GM23248 (cell line): ENCODE results near the gene RPRD2.

Experiments
- EZH2 ChIP-seq: fragments of 200-600 bp; sonication (generic); IDR thresholded peaks from 2 replicates; pipeline ENCODE4 v1.6.1; 2018; ENCODE audit warnings: antibody characterized with exemption, mild to moderate bottlenecking; ENCODE audit not compliant: insufficient read depth, poor library complexity, severe bottlenecking
- EZH2phosphoT487 ChIP-seq: fragments of 200-600 bp; sonication (generic); IDR thresholded peaks from 2 replicates; pipeline ENCODE4 v1.6.1; 2018; ENCODE audit warnings: antibody characterized with exemption, moderate library complexity, mild to moderate bottlenecking, low read depth; ENCODE audit not compliant: insufficient read depth

GRCh38 chr1:150383631-150384324, 19.8 kb downstream of the RPRD2 start:
- TF ChIP-seq EZH2 (no peak), EZH2phosphoT487 (no peak)
